ENCODE measurements around the gene ZFP36L1. TPM values are rescaled to one million over a fixed set of nuclear protein-coding genes. Genes with fewer than 3 reads are reported as not detected.
"Not testable (repeated sequence)": the region's sequence is repeated elsewhere in the genome, so short reads cannot be mapped to it uniquely, and the experiment has no call there.

ZFP36L1 gene
- total RNA-seq, 2 donors from 2014 or later = 99.4 to 99.6 TPM

- Mint-ChIP-seq H3K4me3 (no peak overlapping the region), H3K9me3 (no peaks in the 10 kb centered on the region), H3K27ac (no peak overlapping the region), H3K36me3 (ENCODE audit: low read depth) (no peaks in the 10 kb centered on the region), H3K27me3 (ENCODE audit: insufficient read depth) (no peaks in the 10 kb centered on the region), H3K4me1 (peaks cover 8% of the 10 kb centered on the region)
- Histone ChIP-seq H3K27me3 (ENCODE audit: control insufficient read depth, insufficient read depth, low read length, poor library complexity, severe bottlenecking) (no peaks in the 10 kb centered on the region), H3K9me3 (ENCODE audit: control insufficient read depth, low read length) (no peaks in the 10 kb centered on the region), H3K4me3 (ENCODE audit: low read length) (no peak overlapping the region), H3K27ac (ENCODE audit: low read depth, low read length) (no peak overlapping the region), H3K9ac (ENCODE audit: extremely low read depth, low read length, poor library complexity, severe bottlenecking) (no peak overlapping the region), H3K4me1 (ENCODE audit: control insufficient read depth, insufficient read depth, low read length) (peaks cover 4% of the 10 kb centered on the region), H3K36me3 (ENCODE audit: control insufficient read depth, insufficient read depth, low read length) (no peaks in the 10 kb centered on the region)
- WGBS, 2 experiments (ENCODE audit: insufficient coverage in 1 of 2, insufficient read length in 1 of 2) = 88 to 90% methylated on average over 4 to 7 of the region's 7 CpGs
- DNase-seq = no peak
- TF ChIP-seq, protein P1, sequence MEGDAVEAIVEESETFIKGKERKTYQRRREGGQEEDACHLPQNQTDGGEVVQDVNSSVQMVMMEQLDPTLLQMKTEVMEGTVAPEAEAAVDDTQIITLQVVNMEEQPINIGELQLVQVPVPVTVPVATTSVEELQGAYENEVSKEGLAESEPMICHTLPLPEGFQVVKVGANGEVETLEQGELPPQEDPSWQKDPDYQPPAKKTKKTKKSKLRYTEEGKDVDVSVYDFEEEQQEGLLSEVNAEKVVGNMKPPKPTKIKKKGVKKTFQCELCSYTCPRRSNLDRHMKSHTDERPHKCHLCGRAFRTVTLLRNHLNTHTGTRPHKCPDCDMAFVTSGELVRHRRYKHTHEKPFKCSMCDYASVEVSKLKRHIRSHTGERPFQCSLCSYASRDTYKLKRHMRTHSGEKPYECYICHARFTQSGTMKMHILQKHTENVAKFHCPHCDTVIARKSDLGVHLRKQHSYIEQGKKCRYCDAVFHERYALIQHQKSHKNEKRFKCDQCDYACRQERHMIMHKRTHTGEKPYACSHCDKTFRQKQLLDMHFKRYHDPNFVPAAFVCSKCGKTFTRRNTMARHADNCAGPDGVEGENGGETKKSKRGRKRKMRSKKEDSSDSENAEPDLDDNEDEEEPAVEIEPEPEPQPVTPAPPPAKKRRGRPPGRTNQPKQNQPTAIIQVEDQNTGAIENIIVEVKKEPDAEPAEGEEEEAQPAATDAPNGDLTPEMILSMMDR (conservative IDR thresholded peaks at IDR 0.05) = no peak
Observed at GRCh38 chr14:68768316-68768715, 24.6 kb downstream of the ZFP36L1 start.

DNA sequence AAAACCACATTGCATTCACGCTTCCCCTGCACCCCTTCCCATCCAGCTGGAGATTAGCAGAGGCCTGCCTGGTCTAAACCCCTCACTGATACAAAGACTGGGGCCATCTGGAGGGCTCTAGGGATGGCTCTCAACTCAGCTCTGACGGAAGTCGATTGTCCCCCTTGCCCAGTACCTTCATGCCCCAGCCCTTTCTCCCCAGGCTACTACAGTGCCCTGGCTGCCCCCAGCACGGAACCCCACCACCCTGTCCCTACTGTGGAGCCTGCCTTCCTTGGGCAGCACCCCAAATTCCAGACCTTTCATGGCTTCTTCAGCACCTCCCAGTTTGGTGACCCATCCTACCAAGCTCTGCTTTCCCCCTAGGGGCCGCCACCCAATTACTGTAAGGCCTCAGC, 25.6 kb downstream of the ZFP36L1 start:
- H3K9me3 ChIP-seq (ENCODE audit: control insufficient read depth, low read length) = no peaks in the 10 kb centered on the region
- H3K27ac Mint-ChIP-seq = no peak overlapping the region
- H3K36me3 ChIP-seq (ENCODE audit: control insufficient read depth, insufficient read depth, low read length) = no peaks in the 10 kb centered on the region
- peaks cover 14% of the 10 kb centered on the region for H3K4me1 Mint-ChIP-seq
- H3K27me3 ChIP-seq (ENCODE audit: control insufficient read depth, insufficient read depth, low read length, poor library complexity, severe bottlenecking) = no peaks in the 10 kb centered on the region
- no peaks in the 10 kb centered on the region for H3K27me3 Mint-ChIP-seq (ENCODE audit: insufficient read depth)
- WGBS, 2 experiments (ENCODE audit: insufficient coverage in 1 of 2, insufficient read length in 1 of 2) = 90% methylated on average over 5 of the region's 5 CpGs; no CpG with 5 or more reads in 1 of the 2 experiments
- H3K4me1 ChIP-seq (ENCODE audit: control insufficient read depth, insufficient read depth, low read length) = peaks cover 7% of the 10 kb centered on the region
- H3K36me3 Mint-ChIP-seq (ENCODE audit: low read depth) = no peaks in the 10 kb centered on the region
- TF ChIP-seq, protein P1 (conservative IDR thresholded peaks at IDR 0.05) = peak; percentile 48
- no peaks in the 10 kb centered on the region for H3K9me3 Mint-ChIP-seq
- no peak overlapping the region for H3K4me3 Mint-ChIP-seq
- DNase-seq = no peak
- H3K9ac ChIP-seq (ENCODE audit: extremely low read depth, low read length, poor library complexity, severe bottlenecking) = no peak overlapping the region
- no peak overlapping the region for H3K27ac ChIP-seq (ENCODE audit: low read depth, low read length)
- no peak overlapping the region for H3K4me3 ChIP-seq (ENCODE audit: low read length)

DNA sequence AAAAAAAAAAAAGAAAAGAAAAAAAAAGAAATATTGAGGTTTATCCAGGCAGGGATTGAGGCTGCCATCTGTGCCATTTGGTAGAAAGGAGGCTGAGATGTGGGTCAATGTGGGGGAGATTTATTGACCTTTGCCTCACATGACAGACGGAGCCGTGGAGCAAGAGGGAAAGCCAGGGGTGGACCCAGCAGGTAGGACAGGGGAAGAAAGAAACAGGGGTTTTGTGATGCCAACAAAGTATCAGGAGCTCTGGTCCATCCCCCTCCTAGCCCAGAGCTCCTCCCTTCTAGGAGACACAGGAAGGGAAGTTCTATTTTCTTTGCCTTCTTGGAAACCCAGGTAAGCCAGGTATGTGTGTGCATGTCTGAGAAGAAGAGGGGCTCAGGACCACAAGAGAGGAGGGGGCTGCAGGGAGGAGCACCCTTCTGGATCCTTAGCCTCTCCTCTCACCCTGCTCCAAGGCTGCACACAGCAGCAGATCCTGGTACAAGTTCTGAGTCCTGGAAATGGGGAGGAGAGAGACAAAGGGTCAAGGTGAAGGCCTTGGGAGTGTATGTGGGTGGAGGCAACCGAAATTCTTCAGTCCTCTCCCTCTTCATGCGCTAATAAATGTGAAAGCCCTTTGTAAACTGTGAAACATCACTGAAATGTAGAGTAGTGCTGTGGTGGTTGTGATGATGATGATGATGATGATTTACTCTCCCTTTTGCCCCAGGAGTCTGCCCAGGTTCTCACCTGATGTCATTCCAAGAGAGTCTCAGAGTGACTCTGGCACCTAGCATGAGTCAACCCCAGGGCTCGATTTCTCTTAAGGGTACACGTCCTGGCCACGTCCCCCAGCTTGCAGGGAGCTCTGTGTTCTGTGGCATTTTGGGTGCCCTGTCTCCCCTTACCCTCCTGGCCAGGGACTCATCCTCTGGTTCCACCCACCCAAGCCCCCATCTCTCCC, 26.3 kb downstream of the ZFP36L1 start:
- no peaks in the 10 kb centered on the region for H3K27me3 Mint-ChIP-seq (ENCODE audit: insufficient read depth)
- no peaks in the 10 kb centered on the region for H3K36me3 Mint-ChIP-seq (ENCODE audit: low read depth)
- H3K4me1 Mint-ChIP-seq = peaks cover 14% of the 10 kb centered on the region
- no peak overlapping the region for H3K9ac ChIP-seq (ENCODE audit: extremely low read depth, low read length, poor library complexity, severe bottlenecking)
- WGBS, 2 experiments (ENCODE audit: insufficient coverage in 1 of 2, insufficient read length in 1 of 2) = 89 to 94% methylated on average over 4 to 7 of the region's 7 CpGs
- H3K27ac ChIP-seq (ENCODE audit: low read depth, low read length) = no peak overlapping the region
- no peak overlapping the region for H3K4me3 Mint-ChIP-seq
- H3K36me3 ChIP-seq (ENCODE audit: control insufficient read depth, insufficient read depth, low read length) = no peaks in the 10 kb centered on the region
- H3K9me3 ChIP-seq (ENCODE audit: control insufficient read depth, low read length) = no peaks in the 10 kb centered on the region
- H3K9me3 Mint-ChIP-seq = no peaks in the 10 kb centered on the region
- H3K4me3 ChIP-seq (ENCODE audit: low read length) = no peak overlapping the region
- DNase-seq = no peak
- TF ChIP-seq, protein P1 (conservative IDR thresholded peaks at IDR 0.05) = no peak
- no peak overlapping the region for H3K27ac Mint-ChIP-seq
- no peaks in the 10 kb centered on the region for H3K27me3 ChIP-seq (ENCODE audit: control insufficient read depth, insufficient read depth, low read length, poor library complexity, severe bottlenecking)
- peaks cover 7% of the 10 kb centered on the region for H3K4me1 ChIP-seq (ENCODE audit: control insufficient read depth, insufficient read depth, low read length)

GRCh38 chr14:68763843-68764242, 29.0 kb downstream of the ZFP36L1 start:
- H3K4me3 ChIP-seq (ENCODE audit: low read length); H3K36me3 ChIP-seq (ENCODE audit: control insufficient read depth, insufficient read depth, low read length); H3K9me3 ChIP-seq (ENCODE audit: control insufficient read depth, low read length); H3K27me3 Mint-ChIP-seq (ENCODE audit: insufficient read depth); H3K9ac ChIP-seq (ENCODE audit: extremely low read depth, low read length, poor library complexity, severe bottlenecking); H3K4me3 Mint-ChIP-seq; H3K27ac ChIP-seq (ENCODE audit: low read depth, low read length); H3K27me3 ChIP-seq (ENCODE audit: control insufficient read depth, insufficient read depth, low read length, poor library complexity, severe bottlenecking); H3K36me3 Mint-ChIP-seq (ENCODE audit: low read depth); H3K27ac Mint-ChIP-seq; H3K9me3 Mint-ChIP-seq; H3K4me1 ChIP-seq (ENCODE audit: control insufficient read depth, insufficient read depth, low read length): not testable (repeated sequence)
- peak; percentile 20 for DNase-seq
- peaks cover 33% of the 10 kb centered on the region for H3K4me1 Mint-ChIP-seq
- 92 to 96% methylated on average over 3 to 4 of the region's 4 CpGs for WGBS, 2 experiments (ENCODE audit: insufficient coverage in 1 of 2, insufficient read length in 1 of 2)
